ENCODE measurements around the gene SLC34A1.
A peak's percentile ranks its signal among the peaks of the same experiment; 100 is the strongest.
"Not testable (repeated sequence)": the region's sequence is repeated elsewhere in the genome, so short reads cannot be mapped to it uniquely, and the experiment has no call there.

Gene SLC34A1

GRCh38 chr5:177372034-177372896, 12.0 kb upstream of the SLC34A1 start:
- Histone ChIP-seq H3K4me3 (ENCODE audit: control insufficient read depth in 1 of 7, extremely low read depth in 1 of 7, insufficient read depth in 4 of 7, low read depth in 2 of 7, low read length in 6 of 7) (peak overlapping the region in 4 of 7 experiments; percentile 28 to 43 (median 30)), H3K27ac (ENCODE audit: insufficient read depth in 1 of 2, low read depth in 1 of 2, low read length in 2 of 2, poor library complexity in 1 of 2, severe bottlenecking in 2 of 2) (no peak overlapping the region), H3K36me3 (ENCODE audit: control insufficient read depth in 4 of 4, insufficient read depth in 4 of 4, low read length in 3 of 4) (peaks cover 5 to 48% (median 29%) of the 10 kb centered on the region in 4 experiments), H3K27me3 (replicated peaks in 2 of 5; ENCODE audit: control insufficient read depth in 4 of 5, insufficient read depth in 5 of 5, low read length in 4 of 5) (no peaks in the 10 kb centered on the region), H3K9me3 (ENCODE audit: control extremely low read depth in 1 of 5, control insufficient read depth in 4 of 5, insufficient read depth in 2 of 5, low read depth in 1 of 5, low read length in 4 of 5) (no peaks in the 10 kb centered on the region), H3K4me1 (ENCODE audit: control extremely low read depth in 1 of 4, control insufficient read depth in 4 of 4, insufficient read depth in 4 of 4, low read length in 3 of 4) (peaks cover 0 to 45% (median 40%) of the 10 kb centered on the region in 4 experiments)
- ChIA-PET POLR2A (no interaction called here), CTCF (interaction anchor here (0.9 to 8.6 kb wide), 13 partner anchors 10 to 63 kb away, joined by 3 to 131 read pairs (median 5); partner anchors contain the start of genes LMAN2, PFN3, RGS14 and SLC34A1)
- 90% methylated on average over 5 of the region's 12 CpGs for WGBS (ENCODE audit: insufficient coverage)
- DNase-seq: peak in 2 of 3 donors; percentile 46 to 60

- 75% methylated on average over 5 of the region's 6 CpGs for WGBS (ENCODE audit: insufficient coverage)
- H3K4me1 ChIP-seq (ENCODE audit: control extremely low read depth in 1 of 4, control insufficient read depth in 4 of 4, insufficient read depth in 4 of 4, low read length in 3 of 4): peaks cover 0 to 45% (median 40%) of the 10 kb centered on the region in 4 experiments
- H3K36me3 ChIP-seq (ENCODE audit: control insufficient read depth in 4 of 4, insufficient read depth in 4 of 4, low read length in 3 of 4): peaks cover 5 to 41% (median 24%) of the 10 kb centered on the region in 4 experiments
- ChIA-PET CTCF (interaction anchor here (0.9 to 8.6 kb wide), 11 partner anchors 9 to 63 kb away, joined by 3 to 131 read pairs (median 6); partner anchors contain the start of genes LMAN2, PFN3, RGS14 and SLC34A1), POLR2A (no interaction called here)
- DNase-seq: no peak
- H3K4me3 ChIP-seq (ENCODE audit: control insufficient read depth in 1 of 7, extremely low read depth in 1 of 7, insufficient read depth in 4 of 7, low read depth in 2 of 7, low read length in 6 of 7): peak overlapping the region in 2 of 7 experiments; percentile 28 to 43
- no peak overlapping the region for H3K27ac ChIP-seq (ENCODE audit: insufficient read depth in 1 of 2, low read depth in 1 of 2, low read length in 2 of 2, poor library complexity in 1 of 2, severe bottlenecking in 2 of 2)
- H3K9me3 ChIP-seq (ENCODE audit: control extremely low read depth in 1 of 5, control insufficient read depth in 4 of 5, insufficient read depth in 2 of 5, low read depth in 1 of 5, low read length in 4 of 5): no peaks in the 10 kb centered on the region
- no peaks in the 10 kb centered on the region for H3K27me3 ChIP-seq (replicated peaks in 2 of 5; ENCODE audit: control insufficient read depth in 4 of 5, insufficient read depth in 5 of 5, low read length in 4 of 5)
These were observed 11.3 kb upstream of the SLC34A1 start for GRCh38 chr5:177372910-177373309.

- WGBS (ENCODE audit: insufficient coverage): 85% methylated on average over 6 of the region's 6 CpGs
- peaks cover 0 to 45% (median 40%) of the 10 kb centered on the region in 4 experiments for H3K4me1 ChIP-seq (ENCODE audit: control extremely low read depth in 1 of 4, control insufficient read depth in 4 of 4, insufficient read depth in 4 of 4, low read length in 3 of 4)
- no peak overlapping the region for H3K4me3 ChIP-seq (ENCODE audit: control insufficient read depth in 1 of 7, extremely low read depth in 1 of 7, insufficient read depth in 4 of 7, low read depth in 2 of 7, low read length in 6 of 7)
- peaks cover 2 to 32% (median 16%) of the 10 kb centered on the region in 4 experiments for H3K36me3 ChIP-seq (ENCODE audit: control insufficient read depth in 4 of 4, insufficient read depth in 4 of 4, low read length in 3 of 4)
- no peaks in the 10 kb centered on the region for H3K27me3 ChIP-seq (replicated peaks in 2 of 5; ENCODE audit: control insufficient read depth in 4 of 5, insufficient read depth in 5 of 5, low read length in 4 of 5)
- no peaks in the 10 kb centered on the region for H3K9me3 ChIP-seq (ENCODE audit: control extremely low read depth in 1 of 5, control insufficient read depth in 4 of 5, insufficient read depth in 2 of 5, low read depth in 1 of 5, low read length in 4 of 5)
- H3K27ac ChIP-seq (ENCODE audit: insufficient read depth in 1 of 2, low read depth in 1 of 2, low read length in 2 of 2, poor library complexity in 1 of 2, severe bottlenecking in 2 of 2): no peak overlapping the region
- DNase-seq: no peak
- ChIA-PET CTCF (interaction anchor here (0.8 to 8.6 kb wide), 10 partner anchors 10 to 83 kb away, joined by 3 to 131 read pairs (median 8); partner anchors contain the start of genes LMAN2, PFN3, RGS14 and SLC34A1), POLR2A (no interaction called here)
These were observed 10.4 kb upstream of the SLC34A1 start for GRCh38 chr5:177373806-177374205.

- no peak for DNase-seq
- Histone ChIP-seq H3K4me1 (ENCODE audit: control extremely low read depth in 1 of 4, control insufficient read depth in 4 of 4, insufficient read depth in 4 of 4, low read length in 3 of 4) (peaks cover under 1 to 44% (median 42%) of the 10 kb centered on the region in 4 experiments), H3K27ac (ENCODE audit: insufficient read depth in 1 of 2, low read depth in 1 of 2, low read length in 2 of 2, poor library complexity in 1 of 2, severe bottlenecking in 2 of 2) (no peak overlapping the region), H3K27me3 (replicated peaks in 2 of 5; ENCODE audit: control insufficient read depth in 4 of 5, insufficient read depth in 5 of 5, low read length in 4 of 5) (no peaks in the 10 kb centered on the region), H3K9me3 (ENCODE audit: control extremely low read depth in 1 of 5, control insufficient read depth in 4 of 5, insufficient read depth in 2 of 5, low read depth in 1 of 5, low read length in 4 of 5) (no peaks in the 10 kb centered on the region), H3K4me3 (ENCODE audit: control insufficient read depth in 1 of 7, extremely low read depth in 1 of 7, insufficient read depth in 4 of 7, low read depth in 2 of 7, low read length in 6 of 7) (no peak overlapping the region), H3K36me3 (ENCODE audit: control insufficient read depth in 4 of 4, insufficient read depth in 4 of 4, low read length in 3 of 4) (peaks cover 2 to 28% (median 13%) of the 10 kb centered on the region in 4 experiments)
- 98% methylated on average over 5 of the region's 5 CpGs for WGBS (ENCODE audit: insufficient coverage)
- POLR2A ChIA-PET: no interaction called here
- CTCF ChIA-PET: interaction anchor here (1.5 to 8.6 kb wide), 6 partner anchors 10 to 61 kb away, joined by 5 to 131 read pairs (median 64); partner anchors contain the start of genes LMAN2, PFN3, RGS14 and SLC34A1
These were observed 10.0 kb upstream of the SLC34A1 start for GRCh38 chr5:177374211-177374610.

GRCh38 chr5:177375516-177375915, 8.7 kb upstream of the SLC34A1 start:
- H3K36me3 ChIP-seq (ENCODE audit: control insufficient read depth in 4 of 4, insufficient read depth in 4 of 4, low read length in 3 of 4): peaks cover 2 to 16% (median 11%) of the 10 kb centered on the region in 4 experiments
- DNase-seq; H3K27ac ChIP-seq (ENCODE audit: insufficient read depth in 1 of 2, low read depth in 1 of 2, low read length in 2 of 2, poor library complexity in 1 of 2, severe bottlenecking in 2 of 2); H3K4me3 ChIP-seq (ENCODE audit: control insufficient read depth in 1 of 7, extremely low read depth in 1 of 7, insufficient read depth in 4 of 7, low read depth in 2 of 7, low read length in 6 of 7); H3K27me3 ChIP-seq (replicated peaks in 2 of 5; ENCODE audit: control insufficient read depth in 4 of 5, insufficient read depth in 5 of 5, low read length in 4 of 5); POLR2A ChIA-PET; H3K9me3 ChIP-seq (ENCODE audit: control extremely low read depth in 1 of 5, control insufficient read depth in 4 of 5, insufficient read depth in 2 of 5, low read depth in 1 of 5, low read length in 4 of 5): not testable (repeated sequence)
- peaks cover 5 to 38% (median 33%) of the 10 kb centered on the region in 4 experiments for H3K4me1 ChIP-seq (ENCODE audit: control extremely low read depth in 1 of 4, control insufficient read depth in 4 of 4, insufficient read depth in 4 of 4, low read length in 3 of 4)
- WGBS (ENCODE audit: insufficient coverage): 90% methylated on average over 2 of the region's 5 CpGs
- CTCF ChIA-PET: interaction anchor here (0.9 to 8.6 kb wide), 6 partner anchors 8 to 57 kb away, joined by 3 to 131 read pairs (median 64); partner anchors contain the start of genes LMAN2, PFN3, RGS14 and SLC34A1

GRCh38 chr5:177376107-177376506, 8.1 kb upstream of the SLC34A1 start:
- DNase-seq: no peak
- Histone ChIP-seq H3K27me3 (replicated peaks in 2 of 5; ENCODE audit: control insufficient read depth in 4 of 5, insufficient read depth in 5 of 5, low read length in 4 of 5) (no peaks in the 10 kb centered on the region), H3K4me3 (ENCODE audit: control insufficient read depth in 1 of 7, extremely low read depth in 1 of 7, insufficient read depth in 4 of 7, low read depth in 2 of 7, low read length in 6 of 7) (no peak overlapping the region), H3K9me3 (ENCODE audit: control extremely low read depth in 1 of 5, control insufficient read depth in 4 of 5, insufficient read depth in 2 of 5, low read depth in 1 of 5, low read length in 4 of 5) (no peaks in the 10 kb centered on the region), H3K4me1 (ENCODE audit: control extremely low read depth in 1 of 4, control insufficient read depth in 4 of 4, insufficient read depth in 4 of 4, low read length in 3 of 4) (peaks cover 5 to 35% (median 31%) of the 10 kb centered on the region in 4 experiments), H3K27ac (ENCODE audit: insufficient read depth in 1 of 2, low read depth in 1 of 2, low read length in 2 of 2, poor library complexity in 1 of 2, severe bottlenecking in 2 of 2) (no peak overlapping the region), H3K36me3 (ENCODE audit: control insufficient read depth in 4 of 4, insufficient read depth in 4 of 4, low read length in 3 of 4) (peaks cover 2 to 14% (median 10%) of the 10 kb centered on the region in 4 experiments)
- POLR2A ChIA-PET: no interaction called here
- 91% methylated on average over 9 of the region's 11 CpGs for WGBS (ENCODE audit: insufficient coverage)
- CTCF ChIA-PET: interaction anchor here (1.0 to 8.6 kb wide), 4 partner anchors 14 to 34 kb away, joined by 3 to 85 read pairs (median 34); partner anchors contain the start of gene PFN3
